ENCODE measurements around the gene KRT80. TPM values are rescaled to one million over a fixed set of nuclear protein-coding genes. Genes with fewer than 3 reads are reported as not detected.
A peak's percentile ranks its signal among the peaks of the same experiment; 100 is the strongest.

Gene KRT80
- total RNA-seq, 1 donor, result 1.3 TPM

DNA sequence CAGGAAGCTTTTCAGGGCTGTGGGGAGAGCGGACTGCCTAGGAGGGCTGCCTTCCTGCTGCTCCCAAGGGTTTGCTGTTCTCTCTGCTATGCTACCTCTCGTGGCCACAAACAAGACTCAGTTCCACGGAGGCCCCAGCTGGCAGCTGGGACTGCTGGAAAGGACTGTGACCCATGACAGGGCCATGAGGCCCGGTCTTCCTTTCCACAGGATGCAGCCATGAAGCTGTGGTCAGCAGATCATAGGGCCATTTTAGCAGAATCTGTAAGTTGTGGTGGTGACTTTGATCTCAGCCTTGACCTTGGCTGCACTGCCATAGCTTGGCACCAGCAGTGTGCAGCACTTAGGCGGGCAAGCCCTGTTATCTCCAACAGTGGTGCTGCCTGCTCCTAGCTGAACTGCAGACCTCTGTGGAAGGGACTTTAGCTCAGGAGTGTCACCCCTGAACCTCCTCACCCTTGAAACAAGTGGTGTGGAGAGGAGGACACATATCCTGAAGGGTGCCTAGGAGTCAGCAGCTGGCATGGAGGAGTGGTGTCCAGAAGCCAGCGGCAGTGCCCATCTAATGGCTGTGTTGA, 12.3 kb downstream of the KRT80 start:
- TF ChIP-seq, protein P1, sequence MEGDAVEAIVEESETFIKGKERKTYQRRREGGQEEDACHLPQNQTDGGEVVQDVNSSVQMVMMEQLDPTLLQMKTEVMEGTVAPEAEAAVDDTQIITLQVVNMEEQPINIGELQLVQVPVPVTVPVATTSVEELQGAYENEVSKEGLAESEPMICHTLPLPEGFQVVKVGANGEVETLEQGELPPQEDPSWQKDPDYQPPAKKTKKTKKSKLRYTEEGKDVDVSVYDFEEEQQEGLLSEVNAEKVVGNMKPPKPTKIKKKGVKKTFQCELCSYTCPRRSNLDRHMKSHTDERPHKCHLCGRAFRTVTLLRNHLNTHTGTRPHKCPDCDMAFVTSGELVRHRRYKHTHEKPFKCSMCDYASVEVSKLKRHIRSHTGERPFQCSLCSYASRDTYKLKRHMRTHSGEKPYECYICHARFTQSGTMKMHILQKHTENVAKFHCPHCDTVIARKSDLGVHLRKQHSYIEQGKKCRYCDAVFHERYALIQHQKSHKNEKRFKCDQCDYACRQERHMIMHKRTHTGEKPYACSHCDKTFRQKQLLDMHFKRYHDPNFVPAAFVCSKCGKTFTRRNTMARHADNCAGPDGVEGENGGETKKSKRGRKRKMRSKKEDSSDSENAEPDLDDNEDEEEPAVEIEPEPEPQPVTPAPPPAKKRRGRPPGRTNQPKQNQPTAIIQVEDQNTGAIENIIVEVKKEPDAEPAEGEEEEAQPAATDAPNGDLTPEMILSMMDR (IDR thresholded peaks at IDR 0.05; ENCODE audit: insufficient read depth, low read depth, low read length), result no peak
- DNase-seq (ENCODE audit: low read depth), result no peak
- no peak overlapping the region for H3K4me3 ChIP-seq (ENCODE audit: low read depth, low read length)

DNA sequence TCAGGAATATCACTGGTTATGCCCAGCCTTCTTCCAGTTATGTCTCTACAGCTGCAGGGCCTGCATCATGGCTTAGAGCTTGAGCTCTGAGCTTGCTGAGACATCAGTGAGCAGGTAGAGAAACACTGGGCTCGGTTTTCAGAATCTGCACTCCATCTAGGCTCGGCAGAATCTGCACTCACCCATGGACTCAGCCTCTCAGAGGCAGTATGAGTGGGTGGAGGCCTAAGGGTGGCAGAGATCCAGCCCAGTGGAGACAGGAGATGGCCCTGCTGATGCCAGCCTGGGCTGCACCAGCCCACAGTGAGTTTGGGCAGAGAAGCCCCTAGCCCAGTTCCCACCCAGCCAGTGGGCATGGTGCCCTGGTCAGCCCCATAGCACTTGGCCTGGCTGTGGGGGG, 12.8 kb downstream of the KRT80 start:
- DNase-seq (ENCODE audit: low read depth), result no peak
- TF ChIP-seq, protein P1 (IDR thresholded peaks at IDR 0.05; ENCODE audit: insufficient read depth, low read depth, low read length), result no peak
- H3K4me3 ChIP-seq (ENCODE audit: low read depth, low read length), result no peak overlapping the region

DNA sequence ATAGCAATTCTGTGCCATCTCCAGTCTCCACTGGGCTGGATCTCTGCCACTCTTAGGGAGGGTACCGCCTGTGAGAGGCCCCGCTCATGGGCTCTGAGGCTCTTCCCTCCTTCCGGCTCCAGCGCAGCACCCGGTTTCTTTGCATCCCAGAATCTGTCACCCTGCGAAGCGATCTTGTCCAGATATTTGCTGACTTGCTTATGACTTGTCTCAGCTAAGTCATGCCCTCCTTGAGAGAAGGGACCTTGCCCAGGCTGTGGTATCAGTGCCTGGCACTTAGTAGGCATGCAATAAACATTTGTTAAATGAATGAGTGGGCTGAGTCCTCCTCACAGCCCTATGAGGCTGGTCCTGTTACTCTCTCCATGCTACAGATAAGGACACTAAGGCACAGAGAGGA, 13.4 kb downstream of the KRT80 start:
- DNase-seq (ENCODE audit: low read depth), result no peak
- no peak overlapping the region for H3K4me3 ChIP-seq (ENCODE audit: low read depth, low read length)
- TF ChIP-seq, protein P1 (IDR thresholded peaks at IDR 0.05; ENCODE audit: insufficient read depth, low read depth, low read length), result no peak

DNA sequence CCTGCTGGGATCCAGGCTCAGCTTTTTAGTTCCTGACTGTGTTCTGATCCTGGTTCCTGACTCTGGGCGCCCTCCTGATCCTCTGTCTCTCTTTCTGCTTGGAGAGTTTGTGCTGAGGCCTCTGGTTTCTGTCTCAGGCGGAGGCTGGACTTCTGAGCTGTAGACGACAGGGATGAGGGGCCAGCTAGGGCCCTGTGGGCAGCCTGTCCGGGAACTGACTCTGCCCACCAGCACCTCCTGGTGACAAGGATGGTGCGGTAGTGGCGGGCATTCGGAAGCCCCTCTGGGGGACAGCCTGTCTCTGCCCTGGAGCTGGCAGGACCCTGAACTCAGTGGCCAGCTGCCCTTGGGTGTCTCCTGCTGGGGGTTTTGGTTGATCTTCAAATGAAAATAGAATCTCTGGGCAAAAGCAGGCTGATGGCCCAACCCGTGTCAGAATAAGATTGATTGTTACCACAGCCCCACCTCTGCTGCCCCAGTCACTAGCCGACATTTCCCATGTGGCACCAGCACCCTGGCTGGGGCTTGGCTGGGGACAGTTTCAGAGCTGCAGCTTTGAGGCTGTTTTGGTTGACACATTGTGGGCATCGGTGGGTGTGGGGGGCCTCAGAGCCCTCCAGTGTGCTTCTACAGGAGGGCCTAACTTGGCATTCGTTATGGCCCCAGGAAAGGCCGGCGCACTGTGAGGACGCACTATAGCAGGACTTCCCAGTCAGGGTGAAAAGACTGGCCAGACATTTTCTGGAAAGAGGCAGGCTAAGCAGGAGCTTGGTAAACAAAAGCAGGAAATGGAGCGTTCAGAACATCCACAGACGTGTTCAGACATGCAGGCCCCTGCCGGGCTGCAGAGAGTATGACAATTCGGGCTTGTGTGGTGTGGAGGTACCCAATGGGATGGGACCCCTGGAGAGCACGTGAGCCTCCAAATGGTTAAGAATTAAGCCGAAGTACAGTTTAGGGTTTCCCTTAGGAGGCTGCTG, 16.2 kb downstream of the KRT80 start:
- DNase-seq (ENCODE audit: low read depth), result peak; percentile 27
- H3K4me3 ChIP-seq (ENCODE audit: low read depth, low read length), result no peak overlapping the region

DNA sequence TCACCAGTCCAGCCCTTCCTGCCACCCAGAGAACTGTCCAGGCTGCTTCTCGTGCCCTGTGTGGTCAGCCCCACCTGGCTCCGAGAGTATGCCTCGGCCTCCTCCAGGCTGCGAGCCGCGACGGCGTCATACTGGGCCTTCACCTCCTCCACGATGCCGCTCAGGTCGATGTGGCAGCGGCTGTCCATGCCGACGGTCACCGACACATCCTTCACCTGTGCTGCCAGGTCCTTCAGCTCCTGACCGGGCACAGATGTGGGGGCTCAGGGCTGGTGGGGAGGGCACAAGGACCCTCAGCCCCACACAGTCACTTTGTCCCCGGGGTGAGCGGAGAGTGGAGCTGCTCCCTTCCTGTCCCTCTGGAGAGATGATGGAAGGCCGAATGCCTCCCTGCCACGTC, 18.3 kb downstream of the KRT80 start:
- no peak for DNase-seq (ENCODE audit: low read depth)
- no peak overlapping the region for H3K4me3 ChIP-seq (ENCODE audit: low read depth, low read length)
- TF ChIP-seq, protein P1 (IDR thresholded peaks at IDR 0.05; ENCODE audit: insufficient read depth, low read depth, low read length), result no peak

More for the DNA sequence above, 16.2 kb downstream of the KRT80 start:
- TF ChIP-seq, protein P1 (IDR thresholded peaks at IDR 0.05; ENCODE audit: insufficient read depth, low read depth, low read length), result peak; percentile 21

DNA sequence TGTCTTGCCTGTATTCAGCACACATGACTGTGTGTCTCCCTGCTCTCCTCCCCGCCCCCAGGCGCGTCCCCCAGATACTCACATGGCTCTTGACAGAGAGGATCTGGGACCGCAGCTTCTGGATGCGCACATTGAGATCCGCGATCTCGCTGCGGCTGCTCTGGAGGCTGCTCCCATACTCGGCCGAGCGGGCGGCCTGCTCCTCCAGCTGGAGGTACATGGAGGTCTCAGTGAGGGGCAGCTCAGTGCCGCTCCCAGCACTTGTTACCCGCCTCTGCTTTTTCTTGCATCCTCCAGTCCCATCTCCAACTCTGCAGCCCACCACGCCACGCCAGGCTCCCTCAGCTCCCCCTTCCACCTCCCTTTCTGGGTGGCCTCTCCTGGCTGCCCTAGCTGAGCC, 18.9 kb downstream of the KRT80 start:
- TF ChIP-seq, protein P1 (IDR thresholded peaks at IDR 0.05; ENCODE audit: insufficient read depth, low read depth, low read length), result no peak
- no peak overlapping the region for H3K4me3 ChIP-seq (ENCODE audit: low read depth, low read length)
- no peak for DNase-seq (ENCODE audit: low read depth)
